G401 (cell line): Measurements from ENCODE around the gene ADGRL3. TPM values are rescaled to one million over a fixed set of nuclear protein-coding genes. Genes with fewer than 3 reads are reported as not detected.
"Not testable (repeated sequence)": the region's sequence is repeated elsewhere in the genome, so short reads cannot be mapped to it uniquely, and the experiment has no call there.

ENCODE experiments used
- DNase-seq: peaks from one replicate; pipeline ENCODE4 v3.0.0-alpha.2; 2015; ENCODE audit warnings: low spot score
- in situ Hi-C: cut with HindIII; loops from 2 replicates; pipeline ENCODE4 v1.10.0; 2016; ENCODE audit warnings: low sequenced_read_pairs, mixed read lengths
- total RNA-seq: library from RNA; depleted of rRNA; stranded (reverse); fragments of >200 nt; shearing (Covaris generic); gene quantifications from 2 replicates; pipeline ENCODE4 v1.2.3, GENCODE V29; 2014

ADGRL3 gene
- total RNA-seq, 1 experiment from 2014 or later: not detected

DNA sequence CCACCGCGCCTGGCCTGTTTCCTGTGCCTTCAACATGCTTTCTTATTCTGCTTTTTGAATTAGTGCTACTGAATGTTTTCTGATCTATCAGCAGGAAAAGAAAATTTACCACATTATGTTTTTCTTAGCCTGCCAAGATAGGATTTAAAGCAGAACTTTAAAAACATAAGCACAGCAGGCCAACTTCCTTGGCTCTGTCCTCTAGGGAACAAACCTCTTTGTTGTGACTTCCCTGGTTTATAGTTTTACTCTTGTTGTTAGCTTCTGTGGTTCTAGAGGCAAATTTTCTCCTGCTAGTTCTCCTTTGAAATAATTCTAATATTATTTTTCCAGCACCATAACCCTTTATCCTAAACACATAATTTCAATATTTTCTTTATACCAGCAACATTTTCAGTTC lies 605.1 kb downstream of the ADGRL3 start:
- in situ Hi-C loops: no loop called here
- no peak for DNase-seq

DNA sequence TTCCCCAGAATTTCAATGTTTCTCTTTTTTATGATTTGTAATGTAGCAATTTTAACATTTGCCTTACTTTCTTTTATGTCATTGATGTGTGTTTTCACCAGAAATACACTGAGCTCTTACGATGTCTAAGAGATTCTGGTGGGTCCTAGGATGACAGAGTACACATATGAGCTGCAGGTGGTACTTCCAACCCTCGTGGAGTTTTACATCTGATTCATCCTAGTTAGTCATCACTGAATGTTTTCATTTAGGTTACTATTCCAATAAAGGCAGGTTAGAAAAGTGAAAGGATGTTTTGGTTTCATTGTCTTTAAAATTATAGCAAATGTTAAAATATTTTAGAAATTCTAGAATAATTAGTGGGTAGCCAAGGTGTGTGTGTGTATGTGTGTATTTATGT lies 605.9 kb downstream of the ADGRL3 start:
- no peak for DNase-seq
- in situ Hi-C loops: no loop called here

DNA sequence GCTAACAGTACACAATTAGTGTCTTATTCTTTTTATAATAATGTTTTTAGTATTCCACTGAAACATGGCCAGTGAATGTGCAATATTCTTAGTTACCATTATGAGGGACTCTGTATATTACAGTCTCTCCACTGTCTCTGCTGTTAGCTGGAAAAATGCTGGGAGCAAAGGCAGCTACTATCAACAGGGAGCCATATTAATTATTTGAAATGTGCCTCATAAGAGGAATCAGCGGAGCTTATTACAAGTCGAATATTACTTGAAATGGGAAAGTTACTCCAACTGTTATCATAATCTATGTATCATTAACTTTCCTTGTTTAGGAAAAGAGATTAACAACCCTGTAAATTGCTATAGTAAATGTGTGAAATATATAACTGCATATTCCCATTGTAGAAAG lies 612.0 kb downstream of the ADGRL3 start:
- in situ Hi-C loops: no loop called here
- DNase-seq: no peak

DNA sequence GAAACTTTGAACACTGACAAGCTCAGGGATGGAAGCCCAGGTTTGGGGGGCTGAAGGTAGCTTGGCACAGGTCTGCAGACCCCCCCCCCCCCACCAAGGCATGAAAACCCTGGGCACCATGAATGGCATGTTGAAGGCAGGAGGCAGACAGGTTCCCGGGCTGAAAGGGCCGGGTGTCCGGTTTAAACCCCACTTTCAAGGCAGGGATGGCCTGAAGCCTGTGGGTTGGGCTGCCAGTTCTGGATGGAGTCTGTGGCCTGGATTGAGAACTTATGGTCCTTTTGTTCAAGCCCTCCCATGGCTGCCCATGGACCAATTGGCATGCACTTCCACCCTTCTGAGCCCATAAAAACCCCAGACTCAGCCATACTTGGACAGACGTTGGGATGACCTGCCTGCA lies 616.9 kb downstream of the ADGRL3 start:
- in situ Hi-C loops: no loop called here
- DNase-seq: no peak

DNA sequence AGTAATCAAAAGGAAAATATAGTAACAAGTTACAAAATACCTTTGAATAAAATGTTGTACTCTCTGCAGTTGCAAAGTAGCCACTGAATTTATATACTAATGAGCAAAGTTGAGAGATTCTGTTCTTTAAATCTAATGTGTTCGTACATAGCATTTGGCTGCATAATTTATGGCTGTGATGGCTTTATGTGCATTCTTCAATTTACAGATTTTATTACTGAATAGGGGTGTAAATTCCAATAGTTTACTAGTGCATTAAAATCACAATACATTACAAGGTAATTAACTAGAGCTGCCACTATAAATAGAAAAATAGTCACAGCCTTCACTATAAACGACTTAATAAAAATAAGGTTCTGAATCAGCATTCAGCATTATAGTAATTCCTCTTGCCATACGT lies 620.0 kb downstream of the ADGRL3 start:
- in situ Hi-C loops: no loop called here
- no peak for DNase-seq

GRCh38 chr4:61824454-61824853 lies 624.3 kb downstream of the ADGRL3 start:
- DNase-seq: no peak
- in situ Hi-C loops: no loop called here

GRCh38 chr4:61827907-61828391 lies 627.8 kb downstream of the ADGRL3 start:
- in situ Hi-C loops: no loop called here
- no peak for DNase-seq

GRCh38 chr4:61828960-61829359 lies 628.8 kb downstream of the ADGRL3 start:
- in situ Hi-C loops: no loop called here
- no peak for DNase-seq

- no peak for DNase-seq
- in situ Hi-C loops: no loop called here
These were observed 631.9 kb downstream of the ADGRL3 start for GRCh38 chr4:61831987-61832386.

GRCh38 chr4:61837395-61837794 lies 637.3 kb downstream of the ADGRL3 start:
- in situ Hi-C loops: no loop called here
- DNase-seq: no peak

- in situ Hi-C loops: no loop called here
- no peak for DNase-seq
These were observed 637.9 kb downstream of the ADGRL3 start for GRCh38 chr4:61838072-61838471.

GRCh38 chr4:61841714-61842113 lies 641.6 kb downstream of the ADGRL3 start:
- DNase-seq: peak; percentile 21
- in situ Hi-C loops: no loop called here

GRCh38 chr4:61851126-61851525 lies 651.0 kb downstream of the ADGRL3 start:
- DNase-seq: no peak
- in situ Hi-C loops: no loop called here

GRCh38 chr4:61852105-61852504 lies 652.0 kb downstream of the ADGRL3 start:
- in situ Hi-C loops, DNase-seq: not testable (repeated sequence)

GRCh38 chr4:61853041-61853440 lies 652.9 kb downstream of the ADGRL3 start:
- DNase-seq: no peak
- in situ Hi-C loops: no loop called here

DNA sequence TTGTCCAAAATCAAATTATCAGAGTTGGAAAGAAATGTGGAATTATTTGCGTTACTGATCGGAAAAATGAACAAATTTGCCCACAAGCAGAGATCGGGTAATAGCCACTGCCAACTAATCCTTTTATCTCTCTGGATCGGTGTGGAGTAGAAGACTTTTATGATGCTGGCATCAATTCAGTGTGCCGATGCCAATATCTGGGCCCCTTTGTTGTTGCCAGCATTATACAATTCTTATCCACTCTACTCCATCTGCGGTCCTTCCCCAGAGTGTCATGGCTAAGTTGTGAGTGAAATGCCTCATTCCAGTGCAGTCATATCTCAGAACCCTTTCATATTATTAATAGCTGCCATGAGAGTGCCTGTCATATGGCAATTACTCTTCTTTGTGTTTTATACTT lies 660.2 kb downstream of the ADGRL3 start:
- peak; percentile 46 for DNase-seq
- in situ Hi-C loops: no loop called here

DNA sequence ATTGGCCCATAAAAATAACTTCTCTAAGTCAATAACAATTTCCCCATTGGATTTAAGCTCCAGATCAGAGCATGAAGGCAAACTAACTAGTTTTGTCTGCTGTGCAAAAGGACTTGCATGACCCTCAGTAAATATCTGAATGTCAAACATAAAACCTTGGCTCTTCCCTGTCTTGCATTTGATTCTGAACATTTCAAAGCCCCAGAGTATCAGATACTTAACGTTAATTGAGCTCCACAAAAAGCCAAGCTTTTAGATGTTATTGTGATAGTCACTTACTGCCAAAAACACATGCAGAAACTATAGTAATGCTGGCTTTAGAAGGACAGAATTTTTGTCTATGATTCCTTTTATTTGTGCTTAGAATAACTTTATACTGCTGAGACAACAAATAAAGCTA lies 664.2 kb downstream of the ADGRL3 start:
- no peak for DNase-seq
- in situ Hi-C loops: no loop called here

- in situ Hi-C loops: no loop called here
- DNase-seq: no peak
These were observed 666.4 kb downstream of the ADGRL3 start for GRCh38 chr4:61866378-61867030.

DNA sequence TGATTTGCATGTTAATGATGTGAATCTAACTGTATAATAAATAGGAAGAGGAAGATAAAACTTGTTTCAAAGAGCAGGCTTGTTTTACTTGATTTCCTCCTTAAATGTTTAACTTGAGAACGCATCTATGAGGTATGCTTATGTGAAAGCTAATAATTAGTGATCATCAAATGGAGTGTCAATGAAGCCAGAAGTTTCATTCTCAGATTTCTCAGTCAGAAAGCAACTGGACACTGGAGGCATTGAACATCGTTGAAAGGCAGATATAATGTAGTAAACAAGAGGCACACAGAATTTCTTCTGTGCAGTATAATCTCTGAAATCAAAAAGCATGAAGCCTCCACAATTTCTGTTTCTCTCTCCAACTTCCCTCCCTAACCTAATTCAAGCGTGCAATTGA lies 672.9 kb downstream of the ADGRL3 start:
- in situ Hi-C loops: no loop called here
- no peak for DNase-seq

- DNase-seq: no peak
- in situ Hi-C loops: no loop called here
These were observed 677.1 kb downstream of the ADGRL3 start for GRCh38 chr4:61877266-61877665.

- no peak for DNase-seq
- in situ Hi-C loops: no loop called here
These were observed 677.8 kb downstream of the ADGRL3 start for GRCh38 chr4:61877893-61878292.
